Amniotic epithelial cell (primary cell): ENCODE measurements around the gene PPEF1.
"Not testable (repeated sequence)": the region's sequence is repeated elsewhere in the genome, so short reads cannot be mapped to it uniquely, and the experiment has no call there.

ENCODE experiments used
- DNase-seq: peaks from one replicate; pipeline ENCODE4 v3.0.0-alpha.2; 2010; ENCODE audit warnings: low read depth

Gene PPEF1

GRCh38 chrX:18702362-18703195 is 4.9 kb upstream of the PPEF1 start:
- DNase-seq = no peak

- no peak for DNase-seq
Observed at GRCh38 chrX:18709833-18710232, 2.4 kb downstream of the PPEF1 start.

DNA sequence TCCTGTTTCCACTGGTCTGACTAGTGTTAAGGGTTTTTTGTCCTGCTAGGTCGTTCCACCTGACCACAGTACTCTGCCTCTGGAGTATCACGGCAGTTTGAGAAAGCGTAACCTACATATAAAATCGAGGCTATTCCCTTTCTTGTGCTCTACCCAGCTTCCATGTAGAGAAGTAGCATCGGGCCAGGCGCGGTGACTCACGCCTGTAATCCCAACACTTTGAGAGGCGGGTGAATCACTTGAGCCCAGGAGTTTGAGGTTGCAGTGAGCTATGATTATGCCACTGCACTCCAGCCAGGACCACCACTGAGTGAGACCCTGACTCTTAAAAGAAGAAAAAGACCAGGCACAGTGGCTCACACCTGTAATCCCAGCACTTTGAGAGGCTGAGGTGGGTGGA is 7.5 kb downstream of the PPEF1 start:
- DNase-seq = no peak

DNA sequence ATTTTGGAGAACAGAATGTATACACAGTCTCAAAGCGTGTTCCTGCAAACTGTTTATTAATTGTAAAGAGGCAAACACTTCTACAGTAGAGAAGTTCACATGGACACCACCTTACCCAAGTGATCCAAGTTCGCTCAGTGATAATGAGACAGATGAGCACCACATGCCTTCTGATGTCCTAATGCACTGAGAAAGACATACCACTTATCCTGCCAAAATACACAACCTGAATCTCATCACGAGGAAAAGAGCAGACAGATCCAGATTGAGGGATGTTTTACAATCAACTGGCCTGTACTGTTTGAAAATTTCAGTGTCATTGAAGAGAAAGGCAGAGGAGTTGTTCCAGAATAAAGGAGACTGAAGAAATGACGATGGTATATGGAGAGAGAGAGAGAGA is 12.4 kb downstream of the PPEF1 start:
- no peak for DNase-seq

DNA sequence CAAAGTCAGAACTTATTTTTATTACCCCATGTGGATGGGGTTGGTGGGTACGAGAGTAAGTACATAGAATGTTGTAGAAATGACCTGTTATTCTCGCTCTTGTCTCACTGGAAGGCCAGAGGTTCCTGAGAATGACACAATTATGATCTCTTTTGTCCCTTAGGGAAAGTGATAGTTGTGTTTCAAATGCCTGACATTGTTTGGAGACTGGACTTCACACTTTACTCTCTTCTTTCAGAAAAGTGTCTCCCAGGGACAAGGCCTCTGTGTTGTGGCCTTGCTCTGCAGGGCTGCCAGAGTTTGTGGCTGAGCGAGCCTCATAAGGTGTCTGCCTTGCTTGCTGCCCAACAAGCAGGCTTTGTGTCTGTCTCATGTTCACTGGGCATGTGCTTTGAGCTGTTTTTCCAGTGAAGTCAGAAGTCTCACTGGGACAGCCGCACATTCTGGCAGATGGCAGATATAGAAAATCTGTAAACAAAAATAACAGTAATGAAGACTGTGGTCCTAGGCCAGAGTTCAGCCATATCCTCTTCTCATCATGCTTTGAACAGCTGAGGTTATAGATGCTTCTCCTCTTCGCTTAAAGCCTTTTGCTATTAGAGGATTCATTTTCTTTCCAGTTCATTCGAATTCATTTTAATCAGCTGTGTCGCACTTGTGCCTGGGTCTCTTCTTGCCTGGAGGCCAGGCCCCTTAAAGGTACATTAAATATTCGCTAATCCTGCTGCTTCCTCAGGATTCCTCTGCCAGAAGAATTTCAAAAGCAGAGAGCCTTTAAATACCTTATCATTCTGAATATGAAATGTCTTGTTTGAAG is 14.4 kb downstream of the PPEF1 start:
- no peak for DNase-seq

DNA sequence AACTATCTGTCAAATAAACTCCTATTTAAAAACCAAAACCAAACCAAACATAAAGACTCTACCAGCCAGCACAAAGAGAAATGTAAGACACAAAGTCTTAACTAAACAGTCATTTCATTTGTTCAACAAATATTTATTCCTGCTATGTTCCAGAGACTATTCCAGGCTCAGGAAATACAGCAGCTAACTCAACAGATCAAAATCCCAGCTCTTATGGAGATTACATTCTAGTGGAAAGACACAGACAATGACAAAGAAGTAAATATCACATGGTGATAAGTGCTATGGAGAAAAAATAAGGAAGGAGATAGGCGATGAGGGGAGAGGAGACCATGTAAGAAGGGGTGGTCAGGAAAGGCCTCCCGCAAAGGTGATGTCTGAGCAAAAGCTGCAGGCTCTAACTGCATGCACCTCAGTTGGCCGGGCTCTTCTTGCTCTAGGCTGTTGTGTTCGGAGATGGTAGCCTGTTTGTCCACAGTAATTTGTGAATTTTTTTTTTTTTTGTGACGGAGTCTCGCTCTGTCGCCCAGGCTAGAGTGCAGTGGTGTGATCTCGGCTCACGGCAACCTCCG is 15.1 kb downstream of the PPEF1 start:
- DNase-seq = no peak

DNA sequence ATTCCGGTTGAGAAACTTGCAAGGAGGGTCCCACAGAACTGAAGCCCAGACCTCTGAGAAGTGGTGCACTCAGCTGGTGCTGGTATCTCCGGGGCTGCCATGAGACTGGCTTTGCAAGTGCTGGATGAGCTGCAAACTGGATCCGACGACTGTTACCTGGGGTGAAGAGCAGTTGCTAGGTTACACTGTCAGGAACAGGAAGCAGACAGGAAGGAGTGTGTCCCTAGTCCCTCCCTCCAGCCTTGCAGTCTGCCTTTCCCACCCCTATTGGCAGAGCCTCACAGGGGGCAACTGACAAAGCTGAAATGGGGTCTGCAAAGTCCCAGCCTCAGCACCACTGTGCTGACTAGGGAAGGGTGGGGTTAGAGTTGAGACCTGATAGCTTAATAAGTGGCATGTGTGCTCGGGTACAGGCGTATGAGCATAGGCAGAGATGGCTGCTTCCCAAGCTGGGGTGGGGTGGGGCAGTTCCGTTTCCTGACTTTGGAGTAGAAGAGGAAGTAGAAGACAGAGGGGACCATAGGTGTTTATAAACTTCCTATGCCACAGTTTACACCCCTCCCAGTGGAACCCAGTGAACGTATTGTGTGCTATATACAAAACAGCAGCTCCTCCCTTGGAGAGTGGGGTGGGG is 18.0 kb downstream of the PPEF1 start:
- no peak for DNase-seq

DNA sequence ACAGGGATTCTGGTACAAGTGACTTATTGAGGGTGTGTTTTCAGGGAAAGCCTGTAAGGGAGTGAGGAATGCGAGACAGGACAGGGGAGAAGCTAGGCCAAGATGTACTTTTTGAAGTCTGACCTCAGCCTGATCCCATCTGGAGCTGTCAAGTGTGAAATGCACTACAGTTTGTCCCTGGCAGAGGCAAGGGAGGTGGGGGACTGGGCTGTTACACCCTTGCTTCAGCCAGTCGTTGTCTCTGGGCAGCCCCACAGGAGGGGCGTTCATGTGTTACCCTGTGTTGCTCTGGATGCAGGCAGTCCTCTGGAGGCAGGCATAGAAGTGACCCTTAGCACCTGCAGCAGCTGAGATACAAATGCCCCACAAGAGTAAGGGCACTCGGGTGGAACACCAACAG is 25.8 kb downstream of the PPEF1 start:
- no peak for DNase-seq

DNA sequence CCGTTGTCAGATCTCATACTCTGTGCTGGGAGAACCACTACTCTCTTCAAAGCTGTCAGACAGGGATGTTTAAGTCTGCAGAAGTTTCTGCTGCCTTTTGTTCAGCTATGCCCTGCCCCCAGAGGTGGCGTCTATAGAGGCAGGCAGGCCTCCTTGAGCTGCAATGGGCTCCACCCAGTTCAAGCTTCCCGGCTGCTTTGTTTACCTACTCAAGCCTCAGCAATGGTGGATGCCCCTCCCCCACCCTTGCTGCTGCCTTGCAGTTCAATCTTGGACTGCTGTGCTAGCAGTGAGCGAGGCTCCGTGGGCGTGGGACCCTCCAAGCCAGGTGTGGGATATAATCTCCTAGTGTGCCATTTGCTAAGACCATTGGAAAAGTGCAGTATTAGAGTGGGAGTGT is 32.2 kb downstream of the PPEF1 start:
- not testable (repeated sequence) for DNase-seq

- DNase-seq = no peak
Observed at GRCh38 chrX:18748499-18748898, 41.1 kb downstream of the PPEF1 start.

DNA sequence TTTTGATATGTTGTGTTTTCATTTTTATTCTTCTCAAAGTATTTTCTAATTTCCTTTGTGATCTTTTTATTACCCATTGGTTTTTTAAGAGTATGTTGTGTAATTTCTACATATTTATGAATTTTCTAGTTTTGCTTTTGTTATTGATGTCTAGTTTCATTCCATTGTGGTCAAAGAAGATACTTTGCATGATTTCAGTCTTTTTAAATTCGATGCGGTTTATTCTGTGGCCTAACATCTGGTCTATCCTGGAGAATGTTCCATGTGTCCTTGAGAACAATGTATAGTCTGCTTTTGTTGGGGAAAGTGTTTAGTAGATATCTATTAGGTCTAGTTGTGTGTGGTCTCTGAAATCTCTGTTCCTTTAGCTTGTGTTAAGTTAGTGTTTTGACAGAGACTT is 46.2 kb downstream of the PPEF1 start:
- DNase-seq = no peak

DNA sequence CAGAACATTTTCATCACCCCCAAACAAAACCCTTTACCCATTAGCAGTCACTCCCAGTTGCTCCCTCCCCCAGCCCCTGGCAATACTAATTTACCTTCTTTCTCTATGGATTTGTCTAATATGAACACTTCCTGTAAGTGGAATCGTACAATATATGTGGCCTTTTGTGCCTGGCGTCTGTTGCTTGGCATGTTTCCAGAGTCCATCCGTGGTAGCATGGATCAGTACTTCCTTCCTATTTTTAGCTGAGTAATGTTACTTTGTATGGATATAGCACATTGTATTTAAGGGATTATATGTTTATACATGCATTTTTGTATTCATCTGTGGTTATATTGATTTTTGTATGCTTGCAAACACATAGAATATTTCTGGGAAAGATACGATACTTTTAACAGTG is 48.2 kb downstream of the PPEF1 start:
- DNase-seq = no peak

GRCh38 chrX:18757956-18758932 is 50.8 kb downstream of the PPEF1 start:
- no peak for DNase-seq

- DNase-seq = no peak
Observed at GRCh38 chrX:18761750-18762149, 54.3 kb downstream of the PPEF1 start.

GRCh38 chrX:18763106-18763505 is 55.7 kb downstream of the PPEF1 start:
- DNase-seq = not testable (repeated sequence)

- no peak for DNase-seq
Observed at GRCh38 chrX:18769364-18769763, 61.9 kb downstream of the PPEF1 start.

DNA sequence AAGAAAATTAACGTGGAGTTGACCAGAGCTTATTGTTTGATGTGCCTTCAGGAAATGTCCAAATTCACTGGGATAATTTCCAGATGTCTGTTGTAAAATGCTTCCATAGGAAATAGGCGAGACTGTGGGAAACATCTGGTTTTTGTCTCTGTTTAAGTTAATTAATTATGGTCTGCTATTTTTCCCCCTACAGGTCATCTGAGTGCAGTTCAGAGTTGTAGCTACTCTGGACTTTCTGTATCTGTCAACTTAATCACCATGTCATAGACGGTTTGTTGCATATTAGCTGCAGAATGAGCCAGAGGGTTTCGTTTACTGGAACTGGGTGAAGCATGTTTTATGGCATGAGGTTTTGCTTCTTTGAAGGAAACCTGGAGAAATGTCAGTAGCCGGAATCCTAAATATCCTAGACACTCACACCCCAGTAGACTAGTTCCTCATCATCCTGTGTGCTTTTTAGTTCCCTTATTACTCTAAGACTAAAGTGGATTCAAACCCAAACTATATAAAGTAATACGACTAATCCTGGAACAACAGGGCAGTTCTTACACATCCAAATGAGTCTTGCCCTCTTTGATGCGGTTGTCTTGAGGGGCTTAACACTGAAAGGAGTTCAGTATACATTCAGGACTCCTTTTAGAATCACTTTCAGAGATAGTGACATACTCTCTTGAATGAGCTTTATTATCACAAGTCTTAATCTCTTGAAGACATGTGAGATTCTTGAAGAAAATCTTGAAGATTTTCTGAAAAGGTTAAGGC is 62.5 kb downstream of the PPEF1 start:
- peak; percentile 6 for DNase-seq

- no peak for DNase-seq
Observed at GRCh38 chrX:18789916-18790315, 82.5 kb downstream of the PPEF1 start.

DNA sequence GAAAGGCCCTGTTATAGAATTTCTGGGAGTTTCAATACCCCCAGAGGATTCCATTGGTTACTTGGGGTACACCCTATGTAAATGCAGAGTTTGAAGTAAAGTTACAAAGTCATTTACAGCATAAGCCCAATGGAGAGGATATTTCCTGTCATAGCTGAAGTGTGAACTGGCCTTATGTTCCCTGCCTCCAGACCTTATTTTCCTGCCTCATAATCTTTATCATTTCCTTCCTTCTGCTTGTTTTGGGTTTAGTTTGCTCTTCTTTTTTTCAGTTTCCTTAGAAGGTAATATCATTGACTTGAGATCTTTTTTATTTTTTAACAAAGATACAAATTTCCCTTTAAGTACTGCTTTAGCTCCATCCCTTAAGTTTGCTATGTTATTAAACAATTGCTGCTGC is 85.4 kb downstream of the PPEF1 start:
- no peak for DNase-seq

DNA sequence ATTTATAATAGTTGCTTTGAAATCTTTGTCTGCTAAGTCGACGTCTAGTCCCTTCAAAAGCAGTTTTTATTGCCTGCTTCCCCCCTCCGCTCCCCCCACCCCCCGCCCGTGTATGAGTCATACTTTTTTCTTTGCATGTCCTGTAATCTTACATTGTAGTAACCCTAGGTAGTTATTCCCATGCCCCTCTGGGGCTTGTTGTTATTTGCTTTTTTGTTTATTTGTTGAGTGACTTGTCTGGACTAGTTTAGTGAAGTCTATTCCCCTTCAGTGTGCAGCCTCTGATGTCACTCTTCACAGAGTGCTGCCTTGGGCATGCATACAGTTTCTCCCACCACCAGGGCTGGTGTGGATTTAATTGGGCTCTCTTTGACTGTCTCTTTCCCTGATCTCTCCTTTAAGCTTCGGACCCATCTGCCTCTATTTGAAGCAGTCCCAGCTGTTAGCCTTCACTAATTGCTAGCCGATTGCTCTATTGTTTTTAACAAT is 86.2 kb downstream of the PPEF1 start:
- DNase-seq = no peak
